Right lobe of liver (tissue), 4 donors: ENCODE results near the gene MAST4.

ENCODE experiments used
- POLR2A ChIP-seq: fragments of 450-650 bp; IDR thresholded peaks from one replicate; pipeline ENCODE4 v1.6.1; 2017; ENCODE audit warnings: antibody characterized with exemption, mild to moderate bottlenecking
- TF ChIP-seq, protein P1 (sequence below), 4 donors: fragments of 200-600 bp in 3 of 4; fragments of 450-650 bp in 1 of 4; IDR thresholded peaks; one replicate each; pipeline versions ENCODE4 v1.5.1 to v1.8.0; 2016 to 2022; ENCODE audit warnings: antibody characterized with exemption in 4 of 4, mild to moderate bottlenecking in 2 of 4
- donor health status: DM: no; HTN: no; CAD: no.
- donor health status: DM: no; HTN: no; CAD: no.
- donor health status: DM: no; HTN: yes; CAD: no.

- TF ChIP-seq, protein P1, sequence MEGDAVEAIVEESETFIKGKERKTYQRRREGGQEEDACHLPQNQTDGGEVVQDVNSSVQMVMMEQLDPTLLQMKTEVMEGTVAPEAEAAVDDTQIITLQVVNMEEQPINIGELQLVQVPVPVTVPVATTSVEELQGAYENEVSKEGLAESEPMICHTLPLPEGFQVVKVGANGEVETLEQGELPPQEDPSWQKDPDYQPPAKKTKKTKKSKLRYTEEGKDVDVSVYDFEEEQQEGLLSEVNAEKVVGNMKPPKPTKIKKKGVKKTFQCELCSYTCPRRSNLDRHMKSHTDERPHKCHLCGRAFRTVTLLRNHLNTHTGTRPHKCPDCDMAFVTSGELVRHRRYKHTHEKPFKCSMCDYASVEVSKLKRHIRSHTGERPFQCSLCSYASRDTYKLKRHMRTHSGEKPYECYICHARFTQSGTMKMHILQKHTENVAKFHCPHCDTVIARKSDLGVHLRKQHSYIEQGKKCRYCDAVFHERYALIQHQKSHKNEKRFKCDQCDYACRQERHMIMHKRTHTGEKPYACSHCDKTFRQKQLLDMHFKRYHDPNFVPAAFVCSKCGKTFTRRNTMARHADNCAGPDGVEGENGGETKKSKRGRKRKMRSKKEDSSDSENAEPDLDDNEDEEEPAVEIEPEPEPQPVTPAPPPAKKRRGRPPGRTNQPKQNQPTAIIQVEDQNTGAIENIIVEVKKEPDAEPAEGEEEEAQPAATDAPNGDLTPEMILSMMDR (IDR thresholded peaks at IDR 0.05): no peak
- no peak for TF ChIP-seq POLR2A
These were observed 19.7 kb downstream of the MAST4 start for GRCh38 chr5:66615894-66616293.
